Subcutaneous abdominal adipose tissue (tissue), 5 donors: Measurements from ENCODE around the gene AQP12B.
"Not testable (repeated sequence)": the region's sequence is repeated elsewhere in the genome, so short reads cannot be mapped to it uniquely, and the experiment has no call there.

Experiments used
- H3K27ac ChIP-seq: one replicate; pipeline ENCODE4 v1.7.0; 2013; ENCODE audit warnings: low read depth, mild to moderate bottlenecking, inconsistent platforms, low read length, moderate library complexity
- H3K27me3 ChIP-seq, 5 donors: one replicate each; pipeline ENCODE4 v1.7.0; 2013; ENCODE audit warnings: low read length in 5 of 5, inconsistent platforms in 1 of 5; ENCODE audit not compliant: control insufficient read depth in 5 of 5, insufficient read depth in 4 of 5
- H3K36me3 ChIP-seq, 5 donors: one replicate each; pipeline ENCODE4 v1.7.0; 2013; ENCODE audit warnings: low read length in 5 of 5; ENCODE audit not compliant: control insufficient read depth in 5 of 5, insufficient read depth in 5 of 5
- H3K4me1 ChIP-seq, 5 donors: one replicate each; pipeline ENCODE4 v1.7.0; 2013; ENCODE audit warnings: low read length in 5 of 5, mild to moderate bottlenecking in 3 of 5, moderate library complexity in 1 of 5; ENCODE audit not compliant: control insufficient read depth in 5 of 5, insufficient read depth in 5 of 5
- H3K4me3 ChIP-seq, 5 donors: one replicate each; pipeline ENCODE4 v1.7.0; 2013; ENCODE audit warnings: low read length in 5 of 5, low read depth in 1 of 5
- H3K9ac ChIP-seq, 5 donors: one replicate each; pipeline ENCODE4 v1.7.0; 2013; ENCODE audit warnings: low read length in 5 of 5, mild to moderate bottlenecking in 4 of 5, moderate library complexity in 3 of 5
- H3K9me3 ChIP-seq, 5 donors: one replicate each; pipeline ENCODE4 v1.7.0; 2013; ENCODE audit warnings: low read length in 5 of 5; ENCODE audit not compliant: control insufficient read depth in 5 of 5
- donor health status: healthy.
- donor health status: healthy.
- donor health status: healthy.
- donor health status: healthy.
- donor health status: healthy.

The AQP12B gene

DNA sequence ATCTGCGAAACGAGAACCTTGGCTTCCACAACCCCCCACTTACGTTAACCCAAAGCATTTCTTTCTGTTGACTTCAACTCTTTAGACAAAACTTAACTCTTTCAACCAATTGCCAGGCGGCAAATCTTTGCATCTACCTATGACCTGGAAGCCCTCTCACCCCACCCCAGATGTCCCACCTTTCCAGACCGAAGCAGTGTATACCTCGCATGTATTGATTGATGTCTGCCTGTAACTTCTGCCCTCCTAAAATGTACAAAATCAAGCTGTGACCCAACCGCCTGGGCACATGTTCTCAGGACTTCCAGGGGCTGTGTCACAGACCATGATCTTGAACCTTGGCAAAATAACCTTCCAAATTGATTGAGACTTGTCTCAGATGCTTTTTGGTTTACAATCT lies 12.3 kb downstream of the AQP12B start:
- H3K9me3 ChIP-seq = no peaks in the 10 kb centered on the region
- H3K9ac ChIP-seq = no peak overlapping the region
- H3K27me3 ChIP-seq = peaks cover 4 to 23% (median 17%) of the 10 kb centered on the region in 5 donors
- no peak overlapping the region for H3K4me3 ChIP-seq
- H3K27ac ChIP-seq = no peak overlapping the region
- H3K4me1 ChIP-seq = no peaks in the 10 kb centered on the region
- H3K36me3 ChIP-seq = no peaks in the 10 kb centered on the region

DNA sequence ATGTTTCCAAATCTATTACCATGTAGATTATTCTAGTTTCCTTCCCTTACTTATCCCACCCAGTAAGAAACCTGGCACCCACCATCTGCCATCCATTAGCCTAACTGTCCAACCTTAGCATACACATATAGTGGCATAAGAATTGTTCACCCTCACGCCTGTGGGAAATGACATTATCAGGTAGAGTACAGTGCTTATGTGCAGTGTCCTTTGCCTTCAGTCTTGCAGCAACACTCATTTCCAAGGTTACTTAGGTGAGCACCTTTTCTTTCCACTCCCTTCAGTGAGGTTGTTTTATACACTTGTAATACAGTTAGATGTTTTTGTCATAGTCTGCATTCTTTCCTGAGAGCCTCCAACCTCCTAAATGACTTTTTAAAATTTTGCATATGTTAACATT lies 18.1 kb downstream of the AQP12B start:
- Histone ChIP-seq H3K4me3 (no peak overlapping the region), H3K36me3 (no peaks in the 10 kb centered on the region), H3K9ac (no peak overlapping the region), H3K9me3 (peaks cover 3 to 9% (median 5%) of the 10 kb centered on the region in 5 donors), H3K27ac (no peak overlapping the region), H3K4me1 (no peaks in the 10 kb centered on the region), H3K27me3 (peaks cover 0 to 5% (median 5%) of the 10 kb centered on the region in 5 donors)

DNA sequence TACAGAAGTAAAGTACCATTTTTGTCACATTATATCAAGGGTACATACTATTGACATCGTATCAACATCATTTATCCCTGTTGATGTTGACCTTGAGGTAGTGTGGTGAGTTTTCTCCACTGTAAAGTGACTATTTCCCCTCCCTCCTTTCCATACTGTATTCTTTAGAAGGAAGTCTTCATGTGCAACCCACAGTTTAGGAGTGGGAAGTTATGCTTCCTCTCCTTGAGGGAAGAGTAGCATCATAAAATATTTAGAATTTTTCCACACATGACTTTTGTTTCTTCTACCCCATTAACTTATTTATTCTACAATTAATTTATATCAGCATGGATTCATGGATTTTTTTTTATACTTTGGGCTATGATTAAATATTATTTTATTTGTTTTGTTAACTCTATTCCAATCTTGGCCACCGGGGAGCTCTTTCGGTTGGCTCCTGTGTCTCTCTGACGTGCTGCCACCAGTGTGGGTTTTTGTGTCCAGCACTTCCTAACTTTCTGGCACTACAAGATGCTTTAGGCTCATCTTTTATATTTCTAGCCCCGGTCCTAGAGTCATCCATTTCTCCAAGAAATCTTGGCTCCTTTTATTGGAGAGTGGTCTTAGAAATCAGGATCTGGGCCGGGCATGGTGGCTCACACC lies 19.0 kb downstream of the AQP12B start:
- H3K36me3 ChIP-seq = no peaks in the 10 kb centered on the region
- no peak overlapping the region for H3K27ac ChIP-seq
- H3K9me3 ChIP-seq = peaks cover 3 to 9% (median 5%) of the 10 kb centered on the region in 5 donors
- H3K4me3 ChIP-seq = no peak overlapping the region
- no peak overlapping the region for H3K9ac ChIP-seq
- H3K27me3 ChIP-seq = peaks cover 0 to 8% (median 5%) of the 10 kb centered on the region in 5 donors
- H3K4me1 ChIP-seq = no peaks in the 10 kb centered on the region

DNA sequence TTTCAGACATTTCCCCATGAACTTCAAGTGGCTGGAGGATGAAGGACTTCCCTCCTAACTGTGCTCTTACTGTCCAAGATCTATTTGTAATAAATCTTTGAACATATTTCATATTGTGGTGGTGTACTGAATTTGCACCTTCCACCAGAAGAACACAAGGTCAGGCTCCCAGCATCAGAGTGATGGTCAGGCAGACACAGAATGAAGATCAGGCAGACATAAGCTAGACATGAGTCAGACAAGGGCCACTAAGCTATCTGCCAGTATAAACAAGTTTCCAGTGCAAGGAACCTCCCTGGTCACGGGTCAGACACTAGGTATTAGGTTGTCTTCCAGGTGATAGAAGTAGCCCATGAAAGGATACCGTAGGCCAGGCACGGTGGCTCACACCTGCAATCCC lies 20.0 kb downstream of the AQP12B start:
- H3K9ac ChIP-seq = no peak overlapping the region
- H3K4me3 ChIP-seq = no peak overlapping the region
- no peak overlapping the region for H3K27ac ChIP-seq
- H3K9me3 ChIP-seq = peaks cover 3 to 9% (median 5%) of the 10 kb centered on the region in 5 donors
- no peaks in the 10 kb centered on the region for H3K36me3 ChIP-seq
- peaks cover 0 to 8% (median 5%) of the 10 kb centered on the region in 5 donors for H3K27me3 ChIP-seq
- no peaks in the 10 kb centered on the region for H3K4me1 ChIP-seq

DNA sequence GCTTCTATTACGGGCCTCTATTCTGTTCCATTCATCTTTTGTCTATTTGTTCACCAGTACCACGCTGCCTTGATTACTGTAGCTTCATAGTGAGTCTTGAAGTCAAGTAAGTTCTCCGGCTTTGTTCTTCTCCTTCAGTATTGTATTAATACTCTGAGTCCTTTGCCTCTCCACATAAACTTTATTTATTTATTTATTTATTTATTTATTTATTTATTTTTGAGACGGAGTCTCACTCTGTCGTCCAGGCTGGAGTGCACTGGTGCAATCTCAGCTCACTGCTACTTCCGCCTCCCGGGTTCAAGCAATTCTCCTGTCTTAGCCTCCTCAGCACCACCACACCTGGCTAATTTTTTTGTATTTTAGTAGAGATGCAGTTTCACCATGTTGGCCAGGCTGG lies 22.8 kb downstream of the AQP12B start:
- not testable (repeated sequence) for H3K36me3 ChIP-seq, H3K27ac ChIP-seq, H3K4me3 ChIP-seq, H3K4me1 ChIP-seq, H3K9ac ChIP-seq, H3K9me3 ChIP-seq
- peaks cover 3 to 15% (median 11%) of the 10 kb centered on the region in 5 donors for H3K27me3 ChIP-seq

DNA sequence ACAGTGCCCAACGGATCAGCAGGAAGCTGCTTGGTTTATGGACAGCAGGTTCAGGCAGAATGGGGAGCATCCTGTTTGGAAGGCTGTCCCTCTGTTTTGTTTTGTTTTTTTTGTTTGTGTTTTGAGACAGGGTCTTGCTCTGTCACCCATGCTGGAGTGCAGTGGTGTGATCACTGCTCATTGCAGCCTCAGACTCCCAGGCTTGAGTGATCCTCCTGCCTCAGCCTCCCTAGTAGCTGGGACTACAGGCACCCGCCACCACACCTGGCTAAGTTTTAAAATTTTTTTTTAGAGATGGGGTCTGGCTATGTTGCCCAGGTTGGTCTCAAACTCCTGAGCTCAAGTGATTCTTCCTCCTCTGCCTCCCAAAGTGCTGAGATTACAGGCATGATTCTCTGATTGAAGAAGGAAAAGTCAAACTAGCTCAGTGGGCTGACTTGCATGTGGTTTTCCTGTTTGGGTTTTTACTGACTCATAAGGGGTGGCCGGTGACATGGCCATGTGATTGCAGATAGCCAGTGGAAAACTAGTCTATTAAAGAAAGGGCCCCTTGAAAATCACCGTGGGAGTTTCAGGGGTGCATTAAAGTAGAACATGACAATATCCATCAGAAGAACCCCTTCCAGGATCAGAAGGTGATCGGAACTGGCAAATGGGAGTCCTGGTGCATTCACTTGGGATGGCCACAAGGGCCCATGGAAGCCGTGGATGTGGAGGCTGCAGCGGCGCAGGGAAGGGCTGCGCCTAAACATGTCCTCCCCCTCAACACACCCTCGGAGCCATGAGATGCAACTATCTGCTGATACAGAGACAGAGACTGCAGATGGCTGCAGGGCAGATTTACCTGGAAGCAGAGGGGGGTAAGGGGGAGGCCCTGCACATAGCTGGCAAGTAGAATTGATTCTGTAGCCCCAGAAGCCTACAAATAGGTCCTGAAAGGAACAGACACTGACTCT lies 26.5 kb downstream of the AQP12B start:
- Histone ChIP-seq H3K27me3 (peaks cover 7 to 21% (median 11%) of the 10 kb centered on the region in 5 donors), H3K27ac (no peak overlapping the region), H3K4me1 (no peaks in the 10 kb centered on the region), H3K4me3 (no peak overlapping the region), H3K9me3 (peaks cover 0 to 3% (median 0%) of the 10 kb centered on the region in 5 donors), H3K36me3 (no peaks in the 10 kb centered on the region), H3K9ac (no peak overlapping the region)

DNA sequence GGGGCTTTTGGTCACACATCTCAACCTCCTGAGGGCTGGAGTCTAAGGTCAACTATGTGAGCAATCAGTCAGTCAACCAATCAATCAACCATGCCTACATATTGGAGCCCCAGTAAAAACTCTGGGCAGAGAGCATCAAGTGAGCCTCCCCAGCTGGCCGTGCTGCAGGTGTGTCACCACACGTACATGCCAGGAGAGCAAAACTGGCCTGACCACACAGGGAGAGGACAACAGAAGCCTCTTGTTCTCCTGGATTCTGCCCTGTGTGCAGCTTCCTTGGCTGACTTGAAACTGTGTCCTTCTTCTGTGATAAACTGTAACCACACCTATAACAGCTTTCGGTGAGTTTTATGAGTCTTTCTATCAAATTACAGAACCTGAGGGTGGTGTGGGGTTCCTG lies 31.5 kb downstream of the AQP12B start:
- H3K9ac ChIP-seq = no peak overlapping the region
- H3K4me1 ChIP-seq = no peaks in the 10 kb centered on the region
- H3K27ac ChIP-seq = no peak overlapping the region
- H3K27me3 ChIP-seq = peaks cover 30 to 56% (median 47%) of the 10 kb centered on the region in 5 donors
- H3K4me3 ChIP-seq = no peak overlapping the region
- no peaks in the 10 kb centered on the region for H3K9me3 ChIP-seq
- no peaks in the 10 kb centered on the region for H3K36me3 ChIP-seq

DNA sequence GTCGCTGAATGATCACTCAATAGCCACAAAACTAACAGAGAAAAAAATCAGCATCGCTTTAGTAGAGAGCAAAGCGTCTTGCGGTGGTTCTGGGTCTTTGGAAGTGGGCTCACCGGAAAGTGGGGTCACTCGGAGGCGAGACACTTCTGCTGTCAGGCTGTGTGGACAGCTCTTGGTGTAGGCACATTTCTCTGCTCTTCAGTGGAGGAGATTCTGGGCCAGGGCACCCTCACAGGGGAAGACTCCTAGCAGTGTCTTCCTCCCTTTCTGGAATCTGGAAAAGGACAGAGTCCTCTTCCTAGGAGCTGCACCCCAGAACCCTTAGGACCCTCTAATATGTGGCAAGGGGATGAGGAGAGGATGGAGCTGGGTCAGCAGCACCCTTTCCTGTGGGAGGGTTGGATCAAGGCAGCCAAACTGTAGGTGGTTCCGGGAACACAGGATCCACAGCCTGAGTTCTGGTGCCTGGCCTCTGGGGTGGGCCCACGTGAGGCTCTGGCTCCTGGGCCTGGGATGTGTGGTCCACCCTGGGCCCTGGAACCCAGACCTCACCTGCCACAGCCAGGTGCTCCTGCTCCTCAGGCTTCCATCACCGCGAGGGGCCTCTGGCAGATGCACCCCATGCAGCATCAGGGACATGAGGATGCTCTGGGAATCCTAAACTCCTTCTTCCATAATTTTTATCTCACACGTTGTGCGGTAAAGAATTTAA lies 32.3 kb downstream of the AQP12B start:
- Histone ChIP-seq H3K27me3 (peaks cover 29 to 63% (median 50%) of the 10 kb centered on the region in 5 donors), H3K4me3 (no peak overlapping the region), H3K9me3 (no peaks in the 10 kb centered on the region), H3K4me1 (no peaks in the 10 kb centered on the region), H3K36me3 (no peaks in the 10 kb centered on the region), H3K9ac (no peak overlapping the region), H3K27ac (no peak overlapping the region)

DNA sequence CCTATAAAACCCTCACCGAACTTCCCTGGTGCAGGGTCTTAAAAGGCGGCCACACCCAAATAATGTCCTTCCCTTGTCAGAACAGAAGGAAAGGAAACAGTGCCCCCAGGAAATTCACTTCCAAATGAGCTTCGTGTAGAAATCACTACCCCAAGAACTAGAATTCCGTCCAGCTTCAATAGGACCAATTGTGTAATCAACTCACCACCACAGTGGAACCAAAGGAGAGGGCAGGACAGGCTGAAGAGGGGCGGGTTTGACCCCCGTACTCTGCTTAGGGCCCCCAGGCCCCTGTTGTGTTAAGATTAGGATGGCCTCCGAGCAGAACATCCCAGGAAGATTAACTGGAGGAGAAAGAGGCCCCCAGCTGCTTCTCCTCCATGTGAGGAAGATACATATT lies 33.4 kb downstream of the AQP12B start:
- H3K9ac ChIP-seq = no peak overlapping the region
- peaks cover 29 to 69% (median 56%) of the 10 kb centered on the region in 5 donors for H3K27me3 ChIP-seq
- no peak overlapping the region for H3K27ac ChIP-seq
- no peak overlapping the region for H3K4me3 ChIP-seq
- H3K4me1 ChIP-seq = no peaks in the 10 kb centered on the region
- H3K36me3 ChIP-seq = no peaks in the 10 kb centered on the region
- H3K9me3 ChIP-seq = no peaks in the 10 kb centered on the region
